Measurements from ENCODE around the gene KCNC1.

Gene KCNC1

GRCh38 chr11:17746096-17746495 is 11.5 kb downstream of the KCNC1 start:
- no peaks in the 10 kb centered on the region for H3K4me1 Mint-ChIP-seq
- H3K4me3 Mint-ChIP-seq: no peak overlapping the region
- H3K9me3 Mint-ChIP-seq: no peaks in the 10 kb centered on the region
- no peaks in the 10 kb centered on the region for H3K36me3 Mint-ChIP-seq (ENCODE audit: low read depth)
- no peak overlapping the region for H3K27ac Mint-ChIP-seq
- H3K27me3 Mint-ChIP-seq (ENCODE audit: low read depth): peaks cover 23% of the 10 kb centered on the region
- no peak for TF ChIP-seq CTCF (IDR thresholded peaks at IDR 0.05; ENCODE audit: unreplicated experiment in 3 of 3)

GRCh38 chr11:17747131-17747955 is 12.8 kb downstream of the KCNC1 start:
- H3K27me3 Mint-ChIP-seq (ENCODE audit: low read depth): peaks cover 23% of the 10 kb centered on the region
- no peak overlapping the region for H3K4me3 Mint-ChIP-seq
- H3K36me3 Mint-ChIP-seq (ENCODE audit: low read depth): no peaks in the 10 kb centered on the region
- no peak for TF ChIP-seq CTCF (IDR thresholded peaks at IDR 0.05; ENCODE audit: unreplicated experiment in 3 of 3)
- H3K27ac Mint-ChIP-seq: no peak overlapping the region
- no peaks in the 10 kb centered on the region for H3K4me1 Mint-ChIP-seq
- H3K9me3 Mint-ChIP-seq: no peaks in the 10 kb centered on the region

- no peak overlapping the region for H3K4me3 Mint-ChIP-seq
- H3K9me3 Mint-ChIP-seq: no peaks in the 10 kb centered on the region
- TF ChIP-seq CTCF (IDR thresholded peaks at IDR 0.05; ENCODE audit: unreplicated experiment in 3 of 3): no peak
- no peaks in the 10 kb centered on the region for H3K4me1 Mint-ChIP-seq
- H3K27me3 Mint-ChIP-seq (ENCODE audit: low read depth): peaks cover 19% of the 10 kb centered on the region
- no peak overlapping the region for H3K27ac Mint-ChIP-seq
- no peaks in the 10 kb centered on the region for H3K36me3 Mint-ChIP-seq (ENCODE audit: low read depth)
Measured at GRCh38 chr11:17748044-17748443, 13.5 kb downstream of the KCNC1 start.

- Mint-ChIP-seq H3K27me3 (ENCODE audit: low read depth) (peaks cover 19% of the 10 kb centered on the region), H3K36me3 (ENCODE audit: low read depth) (no peaks in the 10 kb centered on the region), H3K9me3 (no peaks in the 10 kb centered on the region), H3K4me1 (no peaks in the 10 kb centered on the region), H3K27ac (no peak overlapping the region), H3K4me3 (no peak overlapping the region)
- TF ChIP-seq CTCF (IDR thresholded peaks at IDR 0.05; ENCODE audit: unreplicated experiment in 3 of 3): no peak
Measured at GRCh38 chr11:17748761-17749721, 14.5 kb downstream of the KCNC1 start.

GRCh38 chr11:17750013-17750800 is 15.6 kb downstream of the KCNC1 start:
- Mint-ChIP-seq H3K4me3 (no peak overlapping the region), H3K27me3 (ENCODE audit: low read depth) (peaks cover 30% of the 10 kb centered on the region), H3K9me3 (no peaks in the 10 kb centered on the region), H3K4me1 (no peaks in the 10 kb centered on the region), H3K27ac (no peak overlapping the region), H3K36me3 (ENCODE audit: low read depth) (no peaks in the 10 kb centered on the region)
- no peak for TF ChIP-seq CTCF (IDR thresholded peaks at IDR 0.05; ENCODE audit: unreplicated experiment in 3 of 3)

Data from nephron (organoid).